ENCODE measurements around the gene DNAJC16. TPM values are rescaled to one million over a fixed set of nuclear protein-coding genes. Genes with fewer than 3 reads are reported as not detected.

DNAJC16 gene
- total RNA-seq, 1 experiment from 2014 or later: 8.3 TPM

DNA sequence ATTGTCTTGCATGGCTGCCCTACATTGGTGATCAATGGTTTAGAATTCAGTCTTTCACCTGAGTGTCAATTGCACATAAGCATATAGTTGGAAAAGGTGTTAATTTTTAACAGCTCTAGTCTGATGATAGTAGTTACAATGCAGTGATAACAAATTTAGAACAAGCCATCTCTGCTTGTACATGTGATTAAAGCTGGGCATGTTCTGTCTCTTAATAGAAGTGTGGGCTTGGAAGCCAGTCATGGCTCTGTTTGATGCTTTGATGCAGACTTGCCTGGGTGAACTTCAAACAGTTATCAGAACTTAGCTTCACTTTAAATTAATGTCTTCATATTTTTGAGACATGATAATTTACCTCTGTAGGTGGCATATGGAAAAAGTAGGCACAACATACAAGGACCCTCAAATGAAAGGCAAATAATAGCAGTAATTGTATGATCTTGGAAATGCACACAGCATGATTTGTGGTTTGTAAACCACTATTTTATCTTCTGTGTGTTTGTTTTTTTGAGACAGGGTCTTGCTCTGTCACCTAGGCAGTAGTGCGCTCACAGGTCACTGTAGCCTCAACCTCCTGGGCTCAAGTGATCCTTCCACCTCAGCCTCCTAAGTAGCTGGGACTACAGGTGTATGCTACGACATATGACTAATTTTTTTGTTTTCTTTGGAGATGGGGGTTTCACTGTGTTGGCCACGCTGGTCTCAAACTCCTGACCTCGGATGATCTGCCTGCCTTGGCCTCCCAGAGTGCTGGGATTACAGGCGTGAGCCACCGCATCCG lies 94.4 kb downstream of the DNAJC16 start:
- Histone ChIP-seq H3K27me3 (replicated peaks) (no peaks in the 10 kb centered on the region), H3K4me1 (replicated peaks) (peaks cover 41% of the 10 kb centered on the region), H3K27ac (no peak overlapping the region), H3K9me3 (replicated peaks) (no peaks in the 10 kb centered on the region), H3K4me3 (no peak overlapping the region), H3K36me3 (peaks cover 18% of the 10 kb centered on the region)
- DNase-seq (ENCODE audit: low read depth in 1 of 2, low spot score in 2 of 2): no peak

DNA sequence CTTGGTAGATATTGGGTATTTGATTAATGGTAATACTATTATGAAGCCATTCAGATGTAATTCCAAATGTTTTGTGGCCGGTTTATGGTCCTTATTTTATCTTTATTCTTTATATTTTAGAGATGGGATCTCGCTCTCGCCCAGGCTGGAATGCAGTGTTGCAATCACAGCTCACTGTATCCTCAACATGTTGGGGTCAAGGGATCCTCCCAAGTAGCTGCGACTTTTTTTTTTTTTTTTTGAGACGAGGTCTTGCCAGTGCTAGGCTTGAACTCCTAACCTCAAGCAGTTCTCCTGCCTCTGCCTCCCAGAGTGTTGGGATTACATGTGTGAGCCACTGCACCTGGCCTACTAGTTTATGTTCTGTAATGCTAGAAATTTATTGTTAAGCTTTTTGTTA lies 95.3 kb downstream of the DNAJC16 start:
- Histone ChIP-seq H3K4me3 (no peak overlapping the region), H3K27me3 (replicated peaks) (no peaks in the 10 kb centered on the region), H3K4me1 (replicated peaks) (peaks cover 34% of the 10 kb centered on the region), H3K27ac (no peak overlapping the region), H3K9me3 (replicated peaks) (no peaks in the 10 kb centered on the region), H3K36me3 (peaks cover 22% of the 10 kb centered on the region)
- DNase-seq (ENCODE audit: low read depth in 1 of 2, low spot score in 2 of 2): no peak

DNA sequence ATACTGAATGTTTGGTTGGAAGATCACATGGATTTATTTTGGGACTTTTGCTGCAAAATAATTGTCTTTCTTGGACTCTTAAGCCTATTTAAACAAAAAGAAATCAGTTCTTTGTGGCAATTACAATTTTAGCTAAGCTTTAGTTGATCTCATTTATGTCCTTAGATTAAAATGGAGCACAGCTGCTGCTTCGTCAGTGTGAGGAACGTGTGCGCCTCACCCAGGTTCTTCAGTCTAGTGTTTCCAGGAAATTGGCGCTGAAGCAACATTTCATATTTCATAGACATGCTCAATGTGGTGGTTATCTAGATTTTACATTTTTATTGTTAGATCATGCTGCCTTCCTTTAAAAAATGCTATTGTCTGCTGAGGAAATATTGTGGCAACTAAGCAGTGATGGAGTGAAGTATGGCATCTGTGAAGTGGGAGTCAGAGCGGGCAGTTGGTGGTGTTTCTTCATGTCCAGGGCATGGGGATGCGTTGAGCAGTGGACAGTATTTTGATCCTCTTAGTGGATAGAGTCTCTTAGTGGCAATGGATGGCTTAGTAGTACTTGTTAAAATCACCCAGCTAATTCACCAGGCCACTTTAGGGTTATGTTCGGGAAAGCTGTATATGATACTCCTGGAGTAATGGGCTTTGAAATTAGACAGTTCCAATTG lies 96.2 kb downstream of the DNAJC16 start:
- no peak overlapping the region for H3K4me3 ChIP-seq
- H3K27ac ChIP-seq: no peak overlapping the region
- H3K9me3 ChIP-seq (replicated peaks): no peaks in the 10 kb centered on the region
- no peak for DNase-seq (ENCODE audit: low read depth in 1 of 2, low spot score in 2 of 2)
- H3K4me1 ChIP-seq (replicated peaks): peaks cover 40% of the 10 kb centered on the region
- H3K36me3 ChIP-seq: peaks cover 24% of the 10 kb centered on the region
- H3K27me3 ChIP-seq (replicated peaks): no peaks in the 10 kb centered on the region

DNA sequence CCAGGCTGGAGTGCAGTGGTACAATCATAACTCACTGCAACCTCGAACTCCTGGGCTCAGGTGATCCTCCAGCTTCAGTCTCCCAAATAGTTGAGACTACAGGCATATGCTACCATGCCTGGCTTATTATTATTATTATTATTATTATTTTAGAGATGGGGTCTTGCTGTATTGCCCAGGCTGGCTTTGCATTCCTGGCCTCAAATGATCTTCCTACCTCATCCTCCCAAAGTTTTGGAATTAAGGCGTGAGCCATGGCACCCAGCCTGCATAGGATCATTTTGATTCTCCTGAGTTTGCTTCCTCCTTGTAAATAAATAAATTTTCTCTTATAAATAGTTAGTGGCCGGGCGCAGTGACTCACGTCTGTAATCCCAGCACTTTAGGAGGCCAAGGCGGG lies 96.8 kb downstream of the DNAJC16 start:
- no peaks in the 10 kb centered on the region for H3K27me3 ChIP-seq (replicated peaks)
- no peak overlapping the region for H3K27ac ChIP-seq
- no peak for DNase-seq (ENCODE audit: low read depth in 1 of 2, low spot score in 2 of 2)
- no peak overlapping the region for H3K4me3 ChIP-seq
- H3K9me3 ChIP-seq (replicated peaks): no peaks in the 10 kb centered on the region
- peaks cover 41% of the 10 kb centered on the region for H3K4me1 ChIP-seq (replicated peaks)
- peaks cover 28% of the 10 kb centered on the region for H3K36me3 ChIP-seq

DNA sequence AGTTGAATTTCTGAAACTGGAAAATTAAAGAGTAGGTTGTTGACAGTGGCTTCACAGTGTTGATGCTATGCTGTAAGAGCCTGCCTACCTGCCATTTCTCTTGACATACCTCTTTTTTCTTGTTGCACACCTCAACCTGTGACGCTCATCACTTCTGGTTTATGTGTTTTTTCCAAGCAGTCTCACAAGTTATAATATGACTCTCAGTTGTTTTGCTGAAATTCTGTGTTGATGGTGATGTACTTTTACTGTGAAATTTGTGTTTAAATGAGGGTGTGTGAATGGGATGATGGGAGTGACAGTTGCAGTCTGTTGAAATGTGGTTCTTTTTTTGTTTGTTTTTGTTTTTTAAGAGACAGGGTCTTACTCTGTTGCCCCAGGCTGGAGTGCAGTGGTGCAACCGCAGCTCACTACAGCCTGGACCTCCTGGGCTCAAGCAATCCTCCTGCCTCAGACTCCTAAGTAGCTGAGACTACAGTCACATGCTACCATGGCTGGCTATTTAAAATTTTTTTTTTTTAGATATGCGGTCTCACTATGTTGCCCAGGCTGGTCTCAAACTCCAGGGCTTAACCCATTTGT lies 97.6 kb downstream of the DNAJC16 start:
- Histone ChIP-seq H3K36me3 (peaks cover 35% of the 10 kb centered on the region), H3K4me3 (no peak overlapping the region), H3K9me3 (replicated peaks) (no peaks in the 10 kb centered on the region), H3K4me1 (replicated peaks) (peaks cover 35% of the 10 kb centered on the region), H3K27ac (no peak overlapping the region), H3K27me3 (replicated peaks) (no peaks in the 10 kb centered on the region)
- no peak for DNase-seq (ENCODE audit: low read depth in 1 of 2, low spot score in 2 of 2)

DNA sequence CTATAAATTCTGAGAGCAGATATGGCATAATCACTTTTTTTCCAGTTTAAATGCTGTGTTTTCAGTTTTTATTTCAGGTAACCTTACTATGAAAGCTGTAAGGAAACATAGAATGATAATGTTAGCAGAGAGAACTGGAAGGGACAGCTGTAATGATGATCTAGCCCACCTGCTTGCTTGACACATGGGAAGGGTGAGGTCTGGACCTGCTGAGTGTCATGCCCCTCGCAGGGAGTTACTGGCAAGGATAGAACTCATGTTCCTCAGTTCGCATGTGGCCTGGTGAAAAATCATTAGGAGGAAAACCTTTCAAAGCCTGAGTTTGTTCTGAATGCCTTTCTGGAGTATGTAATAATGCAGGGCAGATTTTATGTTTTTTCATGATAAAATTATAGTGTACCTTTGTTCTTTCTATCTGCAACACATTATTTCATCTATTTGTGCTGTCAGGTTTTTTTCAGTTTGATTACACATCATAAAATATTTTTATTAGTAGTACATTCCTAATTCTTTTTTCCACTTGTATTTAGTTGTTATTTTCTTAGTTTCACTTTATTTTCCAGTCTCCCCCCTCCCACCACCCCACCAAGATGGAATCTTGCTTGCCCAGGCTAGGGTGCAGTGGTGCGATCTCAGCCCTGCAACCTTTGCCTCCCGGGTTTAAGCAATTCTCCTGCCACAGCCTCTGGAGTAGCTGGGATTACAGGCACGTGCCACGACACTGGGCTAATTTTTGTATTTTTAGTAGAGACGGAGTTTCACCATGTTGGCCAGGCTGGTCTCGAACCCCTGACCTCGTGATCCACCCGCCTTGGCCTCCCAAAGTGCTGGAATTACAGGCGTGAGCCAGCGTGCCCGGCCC lies 98.6 kb downstream of the DNAJC16 start:
- peaks cover 35% of the 10 kb centered on the region for H3K36me3 ChIP-seq
- H3K4me1 ChIP-seq (replicated peaks): peaks cover 27% of the 10 kb centered on the region
- H3K27ac ChIP-seq: no peak overlapping the region
- no peaks in the 10 kb centered on the region for H3K27me3 ChIP-seq (replicated peaks)
- DNase-seq (ENCODE audit: low read depth in 1 of 2, low spot score in 2 of 2): no peak
- no peaks in the 10 kb centered on the region for H3K9me3 ChIP-seq (replicated peaks)
- H3K4me3 ChIP-seq: no peak overlapping the region

Other genes with a start within 250 kb of the DNAJC16 start
- gene EFHD2, start 117.0 kb upstream of the DNAJC16 start, total RNA-seq (2014; rRNA removed; shearing (Covaris generic)): 163 and 169 TPM in 2 replicates
- gene CTRC, start 88.4 kb upstream of the DNAJC16 start, total RNA-seq (2014; rRNA removed; shearing (Covaris generic)): not detected in 2 replicates
- gene CELA2A, start 70.1 kb upstream of the DNAJC16 start, total RNA-seq (2014; rRNA removed; shearing (Covaris generic)): not detected in 2 replicates
- gene CELA2B, start 50.7 kb upstream of the DNAJC16 start, total RNA-seq (2014; rRNA removed; shearing (Covaris generic)): not detected in 2 replicates
- 11.6 and 29.1 TPM in 2 replicates for gene CASP9, start 2.6 kb upstream of the DNAJC16 start, total RNA-seq (2014; rRNA removed; shearing (Covaris generic))
- 0.19 and 0.53 TPM in 2 replicates for gene AGMAT, start 58.2 kb downstream of the DNAJC16 start, total RNA-seq (2014; rRNA removed; shearing (Covaris generic))
- 6.6 and 9.1 TPM in 2 replicates for gene DDI2, start 90.6 kb downstream of the DNAJC16 start, total RNA-seq (2014; rRNA removed; shearing (Covaris generic))
- 34.4 and 48.4 TPM in 2 replicates for gene PLEKHM2, start 157.5 kb downstream of the DNAJC16 start, total RNA-seq (2014; rRNA removed; shearing (Covaris generic))
- gene SLC25A34, start 209.4 kb downstream of the DNAJC16 start, total RNA-seq (2014; rRNA removed; shearing (Covaris generic)): 0.22 and 0.92 TPM in 2 replicates
- not detected in 2 replicates for gene TMEM82, start 215.7 kb downstream of the DNAJC16 start, total RNA-seq (2014; rRNA removed; shearing (Covaris generic))
- gene FBLIM1, start 231.9 kb downstream of the DNAJC16 start, total RNA-seq (2014; rRNA removed; shearing (Covaris generic)): 66.6 and 151 TPM in 2 replicates